ENCODE results near the gene IFNGR1.
"Not testable (repeated sequence)": the region's sequence is repeated elsewhere in the genome, so short reads cannot be mapped to it uniquely, and the experiment has no call there.

Gene IFNGR1

DNA sequence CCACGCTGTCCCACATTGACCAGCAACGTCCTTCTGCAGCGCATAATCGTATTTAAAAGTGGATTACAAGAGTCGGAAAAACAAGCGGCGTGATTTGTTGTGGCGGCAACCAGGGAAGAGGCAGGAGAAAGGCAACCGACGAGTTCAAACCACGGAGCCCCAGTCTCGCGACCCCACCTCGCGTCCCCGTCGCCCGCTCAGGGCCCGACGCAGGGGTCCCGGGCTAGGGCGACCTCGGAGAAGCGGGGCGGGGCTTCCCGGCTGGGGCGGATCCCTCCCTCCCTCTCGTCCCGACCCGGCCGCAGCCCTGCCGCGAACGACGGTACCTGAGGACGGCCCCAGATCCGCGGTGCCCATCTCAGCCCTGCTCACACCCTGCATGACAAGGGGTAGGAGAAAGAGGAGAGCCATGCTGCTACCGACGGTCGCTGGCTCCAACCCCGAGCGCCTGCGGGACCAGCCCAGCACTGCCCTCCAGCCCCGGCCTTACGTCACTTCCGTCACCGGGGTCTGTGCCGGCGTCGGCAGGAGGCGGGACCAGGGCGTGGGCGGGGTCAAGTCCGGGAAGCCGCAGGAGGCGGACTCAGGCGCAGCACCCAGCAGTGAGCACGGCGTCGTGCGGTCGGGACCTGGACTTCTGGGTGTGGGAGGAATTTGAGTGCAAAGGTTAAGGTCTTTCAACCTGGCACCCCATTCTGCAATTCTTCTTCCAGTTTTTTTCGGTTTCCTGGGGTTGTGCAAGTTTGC is at the start of gene IFNGR1:
IFNGR1 (minus strand) TSS at position 469 of the 747 bp plus-strand sequence; CDS start at position 411, 58 bp downstream.
- DNase-seq, result peak; percentile 97

- no peak for DNase-seq
Observed at GRCh38 chr6:137268911-137269310, 49.7 kb upstream of the IFNGR1 start.

DNA sequence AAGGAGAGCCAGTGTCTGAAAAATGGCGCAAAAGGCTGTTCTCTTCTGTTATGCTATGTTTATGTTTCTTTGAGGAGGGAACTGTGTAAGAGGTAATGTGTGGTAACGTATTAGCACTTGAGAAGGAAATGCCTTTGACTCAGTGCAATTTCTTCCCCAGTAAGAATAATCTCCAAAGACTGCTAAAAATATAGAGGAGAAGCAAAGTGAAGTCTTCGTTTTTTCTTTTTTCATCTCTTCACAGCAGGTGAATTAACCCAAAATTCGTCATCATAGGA is 47.1 kb upstream of the IFNGR1 start:
- DNase-seq, result no peak

DNA sequence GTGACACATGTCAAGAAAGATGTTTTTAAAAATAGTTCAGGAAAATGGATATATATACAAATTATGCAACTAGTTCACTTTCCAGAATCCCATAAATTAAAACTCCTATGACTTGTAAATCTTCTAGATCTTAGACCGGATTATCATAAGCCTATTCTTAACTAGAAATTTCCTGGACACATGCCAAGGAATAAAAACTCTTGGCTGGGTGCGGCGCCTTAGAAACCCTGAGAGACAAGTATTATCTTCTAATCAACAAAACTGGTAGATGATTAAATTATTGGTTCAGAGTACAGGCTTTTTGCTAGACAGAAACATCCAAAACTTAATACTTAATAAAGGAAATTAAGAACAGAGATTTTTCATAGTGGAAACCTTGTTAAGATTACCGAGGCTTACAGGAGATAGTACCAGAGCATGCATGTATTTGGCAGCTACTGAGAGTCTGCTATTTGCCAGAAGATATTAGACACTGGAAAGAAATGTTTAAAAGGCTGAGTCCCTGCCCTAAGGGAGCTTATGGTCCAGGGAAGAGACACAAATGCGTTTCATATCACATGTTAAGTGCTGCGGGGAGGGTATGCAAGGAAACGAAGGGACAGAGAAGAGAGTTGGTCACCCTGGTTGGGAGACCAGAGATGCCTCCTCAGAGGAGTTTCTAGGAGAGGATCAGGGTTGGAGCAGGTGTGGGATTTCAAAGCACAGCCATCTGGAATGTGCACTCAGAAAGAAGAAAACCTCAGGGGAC is 46.5 kb upstream of the IFNGR1 start:
- no peak for DNase-seq

- no peak for DNase-seq
Observed at GRCh38 chr6:137264311-137265075, 45.3 kb upstream of the IFNGR1 start.

GRCh38 chr6:137261761-137262160 is 42.6 kb upstream of the IFNGR1 start:
- no peak for DNase-seq

GRCh38 chr6:137261361-137261760 is 42.2 kb upstream of the IFNGR1 start:
- DNase-seq, result no peak

GRCh38 chr6:137260217-137260616 is 41.0 kb upstream of the IFNGR1 start:
- no peak for DNase-seq

- DNase-seq, result no peak
Observed at GRCh38 chr6:137259349-137259748, 40.2 kb upstream of the IFNGR1 start.

- DNase-seq, result no peak
Observed at GRCh38 chr6:137258170-137258569, 39.0 kb upstream of the IFNGR1 start.

GRCh38 chr6:137256350-137257103 is 37.3 kb upstream of the IFNGR1 start:
- no peak for DNase-seq

- DNase-seq, result no peak
Observed at GRCh38 chr6:137254966-137255365, 35.8 kb upstream of the IFNGR1 start.

GRCh38 chr6:137254430-137254829 is 35.2 kb upstream of the IFNGR1 start:
- DNase-seq, result not testable (repeated sequence)

- no peak for DNase-seq
Observed at GRCh38 chr6:137248702-137249101, 29.5 kb upstream of the IFNGR1 start.

DNA sequence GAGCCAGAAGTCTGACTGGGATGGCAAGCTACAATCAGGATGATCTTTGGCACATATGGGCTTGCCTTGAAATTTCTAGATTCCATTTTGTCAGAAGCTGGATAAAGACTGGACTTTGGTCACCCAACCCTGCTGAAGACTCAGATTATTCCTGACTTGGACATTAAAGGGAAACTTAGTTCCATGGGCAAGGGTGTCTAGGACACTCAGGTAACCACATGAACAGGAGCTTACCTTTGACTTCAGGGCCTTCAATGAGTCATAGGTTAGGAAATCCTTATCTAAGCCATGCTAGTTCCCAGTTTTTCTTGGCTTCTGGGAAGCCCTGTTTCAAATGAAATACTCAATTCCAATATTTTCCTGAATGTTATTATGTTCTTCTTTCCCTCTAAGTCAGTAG is 28.5 kb upstream of the IFNGR1 start:
- no peak for DNase-seq

DNA sequence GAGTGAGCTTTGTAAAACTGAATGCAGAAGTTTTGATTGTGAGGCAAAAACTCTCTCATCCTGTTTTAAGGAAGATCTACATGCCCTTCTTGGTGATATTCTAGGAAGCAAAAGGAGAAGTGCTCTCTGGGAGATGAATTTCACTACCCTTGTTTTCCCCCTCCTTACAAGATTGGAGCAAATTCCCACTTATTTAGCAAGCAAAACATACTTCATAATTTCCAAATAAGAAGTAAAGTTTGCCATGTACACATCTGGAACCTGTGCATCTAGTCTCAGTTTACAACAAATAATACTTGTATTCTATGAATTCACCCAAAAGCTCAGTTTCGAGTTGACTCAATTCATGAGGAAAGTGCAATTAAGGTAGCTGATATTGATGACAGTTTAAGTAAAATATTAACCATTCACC is 27.6 kb upstream of the IFNGR1 start:
- DNase-seq, result no peak

GRCh38 chr6:137246164-137246563 is 27.0 kb upstream of the IFNGR1 start:
- DNase-seq, result no peak

DNA sequence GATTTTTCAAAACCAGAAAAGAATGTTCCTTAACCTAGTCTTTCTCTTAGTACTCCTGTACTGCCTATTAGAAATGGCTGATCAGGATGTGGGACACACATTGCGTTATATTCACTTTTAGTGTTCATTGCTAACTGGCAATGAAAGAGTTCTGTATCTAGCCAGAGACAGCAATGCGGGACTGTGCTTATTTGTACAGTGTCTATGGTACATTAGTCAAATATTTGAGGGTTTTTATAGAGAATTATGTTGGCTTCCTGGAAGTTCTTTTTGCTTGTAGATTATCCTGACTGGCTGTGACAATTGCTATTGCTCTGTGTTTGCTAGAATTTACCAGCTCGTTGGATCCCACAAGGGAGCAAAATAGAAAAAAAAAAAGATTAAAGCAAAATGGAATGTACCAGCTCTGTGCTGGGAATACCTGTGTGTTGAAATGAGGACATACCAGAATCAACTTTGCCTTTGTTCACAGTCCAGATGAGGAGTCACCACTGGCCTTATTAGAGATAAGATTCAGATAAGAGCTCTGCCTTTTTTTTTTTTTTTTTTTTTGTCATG is 22.4 kb upstream of the IFNGR1 start:
- no peak for DNase-seq

DNA sequence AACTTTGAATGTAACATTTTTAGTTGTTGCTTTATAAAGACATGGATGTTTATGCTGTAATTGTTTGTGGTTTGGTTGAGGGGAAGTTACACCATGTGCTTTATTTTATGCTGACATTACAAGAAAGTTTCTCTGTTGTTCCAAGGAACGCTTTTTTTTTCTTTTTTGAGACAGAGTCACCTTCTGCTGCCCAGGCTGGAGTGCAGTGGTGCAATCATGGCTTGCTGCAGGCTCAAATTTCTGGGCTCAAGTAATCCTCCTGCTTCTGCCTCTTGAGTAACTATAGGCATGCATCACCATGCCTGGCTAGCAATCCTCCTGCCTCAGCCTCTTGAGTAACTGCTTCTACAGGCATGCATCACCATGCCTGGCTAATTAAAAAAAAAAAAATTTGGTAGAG is 21.0 kb upstream of the IFNGR1 start:
- no peak for DNase-seq

GRCh38 chr6:137237413-137238170 is 18.4 kb upstream of the IFNGR1 start:
- DNase-seq, result no peak

GRCh38 chr6:137236581-137237355 is 17.6 kb upstream of the IFNGR1 start:
- DNase-seq, result no peak

Measured in activated CD4-positive, alpha-beta T cell treated with anti-CD3 and anti-CD28 coated beads, Interleukin-2, Interleukin-6, amounts not matched to agents 100 ng/mL and 50 ng/mL, durations not matched to agents 16 hours and 8 hours (primary cell).